GM18951 (cell line): Measurements from ENCODE around the gene LARP1.
"Not testable (repeated sequence)": the region's sequence is repeated elsewhere in the genome, so short reads cannot be mapped to it uniquely, and the experiment has no call there.

Experiments used
- POLR2A ChIP-seq: IDR thresholded peaks from 4 replicates; pipeline ENCODE4 v1.6.1; 2011; ENCODE audit warnings: mild to moderate bottlenecking; ENCODE audit not compliant: insufficient read length, insufficient read depth; ENCODE audit errors: extremely low read depth
- in situ Hi-C: fragments of 300-500 bp; cut with MboI; formaldehyde crosslinking; loops from one replicate; pipeline ENCODE4 v1.12.0; 2022; ENCODE audit warnings: low sequenced_read_pairs, mixed read lengths, inconsistent platforms; ENCODE audit not compliant: unreplicated experiment

Gene LARP1

GRCh38 chr5:154743812-154744211 lies 11.4 kb upstream of the LARP1 start:
- in situ Hi-C loops = no loop called here
- TF ChIP-seq POLR2A = no peak

- in situ Hi-C loops = no loop called here
- TF ChIP-seq POLR2A = no peak
These were observed 9.8 kb upstream of the LARP1 start for GRCh38 chr5:154745349-154745748.

DNA sequence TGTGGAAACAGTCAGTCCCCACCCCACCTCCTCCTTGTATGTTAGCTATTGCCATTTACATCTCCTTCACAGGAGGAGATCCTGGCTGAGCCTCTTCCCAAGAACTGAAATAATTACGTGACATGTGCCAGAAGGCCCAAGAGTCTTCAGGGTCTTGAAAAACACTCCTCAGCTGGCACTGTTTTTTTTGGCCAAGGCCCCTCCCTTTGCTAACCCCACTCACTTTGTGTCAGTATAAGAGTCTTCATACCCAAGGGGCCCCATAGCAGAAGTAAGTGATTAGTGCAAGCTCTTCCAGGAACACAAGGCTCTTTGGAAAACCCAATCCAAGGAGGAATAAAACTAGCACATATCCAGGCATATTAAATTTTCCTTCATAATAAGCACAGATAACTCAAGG lies 5.7 kb upstream of the LARP1 start:
- no peak for TF ChIP-seq POLR2A
- in situ Hi-C loops = no loop called here

- in situ Hi-C loops = not testable (repeated sequence)
These were observed 4.5 kb upstream of the LARP1 start for GRCh38 chr5:154750641-154751040.

- TF ChIP-seq POLR2A = no peak
- in situ Hi-C loops = no loop called here
These were observed 3.3 kb upstream of the LARP1 start for GRCh38 chr5:154751854-154752253.

DNA sequence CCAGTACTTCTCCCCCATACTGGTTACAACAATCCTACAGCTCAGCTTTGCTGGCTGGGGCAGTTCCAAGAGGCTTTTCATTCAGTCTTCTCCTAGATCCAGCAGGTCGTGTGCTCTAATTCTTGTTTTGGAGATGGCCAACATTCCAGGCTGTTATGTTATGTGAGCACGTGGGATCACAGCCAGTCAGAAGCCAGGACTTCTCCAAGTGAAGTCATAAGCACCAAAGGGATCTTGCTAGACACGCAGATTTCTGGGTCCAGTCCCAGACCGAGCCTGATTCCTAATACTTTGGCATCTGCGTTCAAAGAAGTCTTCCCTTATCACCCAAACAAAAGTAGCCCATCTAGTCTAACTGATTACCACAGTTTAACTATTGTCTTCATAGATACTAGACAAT lies 1.4 kb upstream of the LARP1 start:
- no peak for TF ChIP-seq POLR2A
- in situ Hi-C loops = no loop called here

DNA sequence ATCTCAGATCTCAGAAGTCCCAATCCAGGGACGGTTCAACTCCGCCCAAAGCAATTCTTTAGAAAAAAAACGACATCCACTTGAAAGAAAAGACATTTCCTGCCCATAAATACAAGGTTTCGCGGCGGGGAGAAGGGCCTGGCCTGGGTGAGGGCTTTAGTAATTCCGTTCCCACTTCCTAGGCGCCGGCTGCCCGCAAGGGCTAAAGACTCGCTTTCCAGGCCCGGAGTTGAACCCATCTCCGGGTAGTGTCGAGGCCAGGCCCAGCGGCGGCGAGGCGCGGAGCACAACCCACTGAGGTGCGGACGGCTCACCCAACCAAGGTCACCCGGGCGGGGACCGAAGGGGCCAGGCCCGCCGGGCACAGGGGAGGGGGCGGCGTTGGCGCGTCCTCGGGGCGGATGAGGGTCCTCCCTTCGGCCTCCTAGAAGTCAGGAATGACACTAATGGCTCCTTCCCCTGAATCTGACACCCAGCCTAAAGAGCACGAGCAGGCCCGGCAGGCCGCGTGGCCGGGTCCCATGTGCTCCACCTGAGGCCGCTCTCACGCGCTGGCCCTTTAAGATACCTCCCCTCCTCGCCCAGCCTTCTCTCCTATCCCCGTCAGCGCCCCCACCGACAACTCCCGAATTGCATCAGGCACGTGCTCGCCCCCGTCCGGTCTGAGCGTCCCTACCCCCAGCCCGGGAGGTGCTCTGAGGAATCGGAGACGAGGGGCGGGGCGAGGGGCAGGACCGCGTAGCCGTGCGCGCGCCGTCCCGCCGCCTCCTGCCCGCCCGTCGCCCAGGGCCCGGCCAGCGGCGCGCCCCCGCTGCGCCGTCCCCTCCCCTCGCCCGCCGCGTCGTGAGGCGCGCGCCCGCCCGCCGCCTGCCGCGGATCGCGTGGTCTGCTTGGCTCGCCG lies 467 bp upstream of the LARP1 start:
- peak; percentile 76 for TF ChIP-seq POLR2A

DNA sequence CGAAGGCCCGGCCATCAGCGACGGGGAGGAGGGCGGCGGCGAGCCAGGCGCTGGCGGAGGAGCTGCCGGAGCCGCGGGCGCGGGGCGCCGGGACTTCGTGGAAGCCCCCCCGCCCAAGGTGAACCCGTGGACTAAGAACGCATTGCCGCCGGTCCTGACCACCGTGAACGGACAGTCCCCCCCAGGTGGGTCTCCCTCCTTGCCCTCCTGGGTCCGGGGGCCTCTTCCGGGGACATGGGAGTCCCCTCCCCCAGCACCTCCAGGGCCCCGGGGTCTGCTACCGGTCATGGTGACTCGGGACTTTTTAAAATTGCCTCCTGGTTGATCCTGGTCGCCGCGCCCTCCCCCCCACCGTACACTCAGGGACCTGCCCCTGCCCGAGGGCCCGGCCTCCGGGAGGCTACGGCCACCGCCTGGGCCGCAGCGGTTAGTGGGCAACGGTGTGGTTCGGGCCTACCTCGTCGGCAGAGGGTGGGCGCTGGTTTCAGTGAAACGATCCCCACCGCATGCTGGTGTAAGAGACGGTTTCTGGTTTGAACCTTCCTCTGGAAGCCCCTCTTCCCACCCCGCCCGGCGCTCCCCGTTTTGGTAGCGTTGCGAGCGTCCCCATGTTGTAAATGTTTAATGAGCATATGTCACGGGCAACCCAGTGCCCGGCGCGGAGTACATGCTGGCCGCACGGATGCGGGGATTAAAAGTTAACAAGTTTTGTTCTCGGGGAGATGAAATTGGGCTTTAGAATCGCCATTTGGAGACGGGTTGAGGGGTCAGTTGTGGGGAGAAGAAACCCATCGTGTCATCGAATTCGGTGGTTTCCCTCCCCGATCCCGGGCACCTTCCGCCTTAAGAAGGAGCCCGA lies 1.1 kb downstream of the LARP1 start:
- peak; percentile 41 for TF ChIP-seq POLR2A
- in situ Hi-C loops = no loop called here

More for the DNA sequence above, 467 bp upstream of the LARP1 start:
- in situ Hi-C loops = no loop called here

GRCh38 chr5:154756868-154757813 lies 2.0 kb downstream of the LARP1 start:
- peak; percentile 44 for TF ChIP-seq POLR2A
- in situ Hi-C loops = no loop called here

DNA sequence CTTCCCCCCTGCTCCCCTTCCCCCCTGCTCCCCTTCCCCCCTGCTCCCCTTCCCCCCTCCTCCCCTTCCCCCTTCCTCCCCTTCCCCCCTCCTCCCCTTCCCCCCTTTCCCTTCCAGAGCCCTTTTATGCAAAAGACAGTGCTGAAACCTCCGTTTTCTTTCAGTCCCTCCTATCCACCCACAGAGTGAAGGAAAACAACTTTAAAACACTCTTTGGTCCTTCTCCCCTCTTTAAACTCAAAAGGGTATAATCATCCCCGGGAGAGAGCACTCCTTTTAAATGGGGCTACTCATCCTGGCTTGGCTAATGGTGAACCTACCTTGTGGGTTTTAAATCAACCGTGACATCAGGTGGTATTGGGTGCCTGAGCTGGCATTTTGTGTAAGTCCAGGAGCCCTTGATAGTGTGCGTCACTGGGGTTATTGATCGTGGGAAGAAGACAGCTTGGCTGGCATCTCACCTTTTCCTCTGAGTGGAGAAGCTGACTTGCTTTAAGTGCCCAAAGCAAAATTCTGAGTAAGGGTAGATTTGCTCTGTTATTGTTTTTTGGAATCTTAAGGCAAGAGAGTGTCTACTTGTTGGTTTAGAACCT lies 2.7 kb downstream of the LARP1 start:
- in situ Hi-C loops = no loop called here
- TF ChIP-seq POLR2A = no peak

GRCh38 chr5:154758493-154758892 lies 3.3 kb downstream of the LARP1 start:
- no peak for TF ChIP-seq POLR2A
- in situ Hi-C loops = no loop called here

DNA sequence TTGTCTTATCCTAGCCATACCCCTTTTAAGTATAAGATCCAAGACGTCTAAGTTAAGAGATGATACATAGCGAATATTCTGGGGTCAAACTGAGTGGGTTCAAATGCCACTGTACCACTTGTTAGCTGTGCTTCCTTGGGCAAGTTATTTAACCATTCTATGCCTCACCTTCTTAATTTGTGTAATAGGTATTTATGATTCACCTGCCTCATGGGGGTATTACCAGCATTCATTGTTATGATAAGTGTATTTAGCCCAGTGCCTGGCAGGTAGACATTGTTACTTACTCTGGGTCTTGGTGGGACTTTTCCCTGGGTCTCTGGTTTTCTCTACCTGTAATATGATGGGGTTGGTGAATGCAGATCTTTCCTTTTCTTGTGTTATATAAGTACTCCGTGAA lies 3.8 kb downstream of the LARP1 start:
- in situ Hi-C loops = no loop called here
- no peak for TF ChIP-seq POLR2A

GRCh38 chr5:154759868-154760267 lies 4.7 kb downstream of the LARP1 start:
- in situ Hi-C loops = not testable (repeated sequence)
